Measurements from ENCODE around the gene NEK6.

- TF ChIP-seq CTCF (IDR thresholded peaks at IDR 0.05) (no peak), EP300 (IDR thresholded peaks at IDR 0.05) (no peak), POLR2A (IDR thresholded peaks at IDR 0.05; ENCODE audit: low read depth) (no peak)
Measured at GRCh38 chr9:124340219-124341069, 82.7 kb downstream of the NEK6 start.

Measured in esophagus muscularis mucosa (tissue), 4 donors.